Sigmoid colon (tissue), 7 donors: ENCODE measurements around the gene CDC42EP2. TPM values are rescaled to one million over a fixed set of nuclear protein-coding genes. Genes with fewer than 3 reads are reported as not detected.

ENCODE experiments used
- DNase-seq: peaks from one replicate; pipeline ENCODE4 v3.0.0-alpha.2; 2019
- H3K27ac ChIP-seq, 4 donors: fragments of 200-600 bp; sonication (generic); one replicate each; pipeline ENCODE4 v1.5.1; 2016 to 2019; ENCODE audit warnings: mild to moderate bottlenecking in 1 of 4
- H3K27me3 ChIP-seq, 3 donors: fragments of 200-600 bp; sonication (generic); one replicate each; pipeline ENCODE4 v1.5.1; 2019; ENCODE audit warnings: mild to moderate bottlenecking in 1 of 3
- H3K36me3 ChIP-seq, 4 donors: fragments of 200-600 bp; sonication (generic); one replicate each; pipeline ENCODE4 v1.5.1; 2016 to 2019
- H3K4me1 ChIP-seq, 4 donors: fragments of 200-600 bp; sonication (generic); one replicate each; pipeline ENCODE4 v1.5.1; 2017 to 2019
- H3K4me3 ChIP-seq, 4 donors: fragments of 200-600 bp; sonication (generic); one replicate each; pipeline ENCODE4 v1.5.1; 2017 to 2019; ENCODE audit warnings: mild to moderate bottlenecking in 2 of 4, moderate library complexity in 1 of 4
- H3K9me3 ChIP-seq, 4 donors: fragments of 200-600 bp in 3 of 4; sonication (generic) in 3 of 4; one replicate each; pipeline versions ENCODE4 v1.5.1 to v1.6.1; 2013 to 2019
- CTCF ChIP-seq, 4 experiments: fragments of 450-650 bp in 3 of 4; fragments of 200-600 bp in 1 of 4; IDR thresholded peaks; one replicate each; pipeline ENCODE4 v1.5.1; 2016 to 2019; ENCODE audit warnings: antibody characterized with exemption in 4 of 4, mild to moderate bottlenecking in 3 of 4, moderate library complexity in 2 of 4
- EP300 ChIP-seq, 4 donors: sonication (generic); formaldehyde crosslinking; IDR thresholded peaks; one replicate each; pipeline ENCODE4 v1.6.1; 2017; ENCODE audit warnings: antibody characterized with exemption in 4 of 4
- POLR2A ChIP-seq, 2 donors: fragments of 450-650 bp; IDR thresholded peaks; one replicate each; pipeline ENCODE4 v1.6.1; 2016; ENCODE audit warnings: antibody characterized with exemption in 2 of 2, mild to moderate bottlenecking in 2 of 2, moderate library complexity in 2 of 2
- POLR2AphosphoS5 ChIP-seq, 4 donors: sonication (generic); formaldehyde crosslinking; IDR thresholded peaks; one replicate each; pipeline ENCODE4 v1.6.1; 2017; ENCODE audit warnings: antibody characterized with exemption in 4 of 4
- WGBS, 2 donors: extraction: QIAGEN DNeasy Blood & Tissue Kit; methylation state at CpG; one replicate each; pipeline ENCODE4 v1.1.7; 2013; 5-methylcytosine and 5-hydroxymethylcytosine counted together
- intact Hi-C: fragments of 100-400 bp; cut with DNase I; formaldehyde crosslinking; loops from one replicate; pipeline ENCODE4 v1.15.1; 2023
- polyA plus RNA-seq, 3 donors: library from polyadenylated mRNA; stranded (reverse); fragments of 200-250 nt; gene quantifications; one replicate each; pipeline ENCODE4 v1.2.3, GENCODE V29; 2013
- total RNA-seq, 4 donors: library from RNA; depleted of rRNA; stranded (reverse); fragments of >200 nt; gene quantifications; one replicate each; pipeline ENCODE4 v1.1.0, GENCODE V29; 2016
- donor health status: healthy with polysubstance abuse.
- donor health status: Bipolar disorder and iron deficiency.
- donor health status: healthy.

Gene CDC42EP2
- total and polyA plus RNA-seq, 7 donors: 8.8 to 29.1 (median 14.4) TPM

- intact Hi-C loops: loop anchor here (10.0 kb wide), 1 partner anchor 209 kb away; no protein-coding TSS in a partner anchor
- H3K4me1 ChIP-seq: peaks cover 0 to 100% (median 100%) of the 10 kb centered on the region in 4 donors
- peak overlapping the region; percentile 89 to 95 (median 94) for H3K27ac ChIP-seq
These were observed 18.9 kb upstream of the CDC42EP2 start for GRCh38 chr11:65295571-65296341.

GRCh38 chr11:65297026-65297672, 17.5 kb upstream of the CDC42EP2 start:
- Histone ChIP-seq H3K27ac (peak overlapping the region; percentile 89 to 95 (median 94)), H3K36me3 (no peaks in the 10 kb centered on the region), H3K4me3 (no peak overlapping the region), H3K27me3 (no peaks in the 10 kb centered on the region), H3K4me1 (peaks cover 0 to 100% (median 99%) of the 10 kb centered on the region in 4 donors), H3K9me3 (no peaks in the 10 kb centered on the region)
- intact Hi-C loops: loop anchor here (10.0 kb wide), 1 partner anchor 208 kb away; no protein-coding TSS in a partner anchor
- WGBS, 2 donors: 83 to 91% methylated on average over 12 of the region's 12 CpGs
- peak in 2 of 4 donors; percentile 33 to 40 for TF ChIP-seq POLR2AphosphoS5 (IDR thresholded peaks at IDR 0.05)
- TF ChIP-seq POLR2A (IDR thresholded peaks at IDR 0.05): no peak
- peak; percentile 85 for DNase-seq

More at GRCh38 chr11:65295571-65296341, 18.9 kb upstream of the CDC42EP2 start:
- WGBS, 2 donors: 85 to 93% methylated on average over 11 of the region's 11 CpGs
- H3K27me3 ChIP-seq: no peaks in the 10 kb centered on the region
- no peaks in the 10 kb centered on the region for H3K9me3 ChIP-seq
- no peaks in the 10 kb centered on the region for H3K36me3 ChIP-seq
- DNase-seq: no peak
- no peak overlapping the region for H3K4me3 ChIP-seq
- no peak for TF ChIP-seq POLR2AphosphoS5 (IDR thresholded peaks at IDR 0.05)
- no peak for TF ChIP-seq EP300 (IDR thresholded peaks at IDR 0.05)
- no peak for TF ChIP-seq CTCF (IDR thresholded peaks at IDR 0.05)
- no peak for TF ChIP-seq POLR2A (IDR thresholded peaks at IDR 0.05)

GRCh38 chr11:65298131-65298535, 16.5 kb upstream of the CDC42EP2 start:
- no peak for TF ChIP-seq CTCF (IDR thresholded peaks at IDR 0.05)
- peak; percentile 52 to 82 (median 70) for TF ChIP-seq POLR2AphosphoS5 (IDR thresholded peaks at IDR 0.05)
- TF ChIP-seq EP300 (IDR thresholded peaks at IDR 0.05): peak in 2 of 4 donors; percentile 40 to 65
- H3K9me3 ChIP-seq: no peaks in the 10 kb centered on the region
- peak overlapping the region; percentile 89 to 95 (median 94) for H3K27ac ChIP-seq
- peaks cover 0 to 98% (median 97%) of the 10 kb centered on the region in 4 donors for H3K4me1 ChIP-seq
- 74 to 82% methylated on average over 8 of the region's 8 CpGs for WGBS, 2 donors
- H3K4me3 ChIP-seq: peak overlapping the region in 2 of 4 donors; percentile 6 to 32
- H3K27me3 ChIP-seq: no peaks in the 10 kb centered on the region
- H3K36me3 ChIP-seq: no peaks in the 10 kb centered on the region
- intact Hi-C loops: loop anchor here (10.0 kb wide), 1 partner anchor 207 kb away; no protein-coding TSS in a partner anchor
- DNase-seq: peak; percentile 98

GRCh38 chr11:65298655-65299179, 15.9 kb upstream of the CDC42EP2 start:
- Histone ChIP-seq H3K27me3 (no peaks in the 10 kb centered on the region), H3K4me1 (peaks cover 0 to 92% (median 92%) of the 10 kb centered on the region in 4 donors), H3K9me3 (no peaks in the 10 kb centered on the region), H3K27ac (peak overlapping the region; percentile 89 to 95 (median 94)), H3K36me3 (no peaks in the 10 kb centered on the region), H3K4me3 (peak overlapping the region in 3 of 4 donors; percentile 6 to 32 (median 7))
- intact Hi-C loops: loop anchor here (10.0 kb wide), 1 partner anchor 206 kb away; no protein-coding TSS in a partner anchor
- peak in 3 of 4 donors; percentile 8 to 57 (median 35) for TF ChIP-seq EP300 (IDR thresholded peaks at IDR 0.05)
- TF ChIP-seq CTCF (IDR thresholded peaks at IDR 0.05): no peak
- peak; percentile 60 to 76 (median 68) for TF ChIP-seq POLR2AphosphoS5 (IDR thresholded peaks at IDR 0.05)
- peak; percentile 96 for DNase-seq
- WGBS, 2 donors: 75 to 88% methylated on average over 12 of the region's 12 CpGs
